Stimulated activated CD4-positive, alpha-beta T cell treated with anti-CD3 and anti-CD28 coated beads, TNF-alpha, amount 100 ng/mL, for 48 hours (primary cell): ENCODE data around the gene XCL2.
"Not testable (repeated sequence)": the region's sequence is repeated elsewhere in the genome, so short reads cannot be mapped to it uniquely, and the experiment has no call there.

Experiments used
- DNase-seq, 3 donors: peaks; one replicate each; pipeline ENCODE4 v3.0.0-alpha.2; 2020; ENCODE audit warnings: low read depth in 3 of 3

XCL2 gene

DNA sequence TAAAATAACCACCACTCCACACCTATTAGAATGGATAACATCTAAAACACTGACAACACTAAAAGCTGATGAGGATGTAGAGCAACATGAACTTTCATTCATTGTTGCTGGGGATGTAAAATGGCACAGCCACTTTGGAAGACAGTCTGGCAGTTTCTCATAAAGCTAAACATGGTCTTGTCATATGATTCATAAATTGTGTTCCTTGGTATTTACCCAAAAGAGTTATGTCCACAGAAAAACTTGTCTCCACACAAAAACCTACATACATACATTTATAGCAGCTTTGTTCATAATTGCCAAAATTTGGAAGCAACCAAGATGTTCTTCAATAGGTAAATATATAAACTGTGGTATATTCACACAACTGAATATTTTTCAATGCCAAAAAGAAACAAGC lies 16.6 kb upstream of the XCL2 start:
- no peak for DNase-seq

DNA sequence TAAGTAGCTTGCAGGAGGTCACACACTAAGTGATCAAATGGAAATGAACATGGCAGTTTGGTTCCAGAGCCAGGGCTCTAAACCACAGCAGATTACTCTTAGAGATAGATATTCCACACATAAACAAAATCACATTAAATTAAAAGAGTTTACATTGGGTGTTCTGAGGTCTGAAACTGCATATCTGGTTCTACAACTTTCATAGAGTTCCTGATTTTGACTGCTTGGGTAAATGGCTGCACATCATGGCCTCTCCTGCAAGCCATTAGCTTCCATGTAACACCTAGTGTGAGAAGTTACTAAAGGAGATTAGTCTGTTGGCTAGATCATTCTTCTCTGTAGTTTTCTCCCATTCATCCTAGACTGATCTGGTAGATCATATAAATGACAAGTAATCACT lies 12.8 kb upstream of the XCL2 start:
- no peak for DNase-seq

DNA sequence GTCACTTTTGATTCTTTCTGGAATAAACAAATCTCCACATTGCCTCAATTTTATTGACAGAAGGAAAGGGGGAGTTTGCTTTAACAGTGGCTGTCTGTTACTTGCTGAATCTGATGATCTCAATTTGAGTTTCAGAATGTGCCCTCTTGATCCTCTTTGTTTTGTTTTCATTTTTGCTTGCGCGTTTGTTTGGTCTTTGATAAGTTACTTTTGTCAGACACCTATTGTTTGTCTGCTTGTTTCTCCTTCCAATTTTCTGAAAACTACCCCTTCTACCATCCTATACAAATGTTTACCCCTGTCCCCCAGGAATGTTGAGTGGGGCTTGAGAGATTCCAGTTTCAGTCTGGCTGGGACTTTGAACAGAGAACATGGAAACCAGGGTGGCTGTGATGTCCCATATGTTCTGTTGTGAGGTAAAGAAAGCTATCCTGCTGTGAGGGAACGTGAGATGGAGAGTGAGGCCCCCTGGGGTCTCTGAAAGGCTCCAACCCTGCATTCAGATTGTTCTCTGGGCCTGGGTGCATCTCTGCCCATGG lies 11.8 kb upstream of the XCL2 start:
- no peak for DNase-seq

DNA sequence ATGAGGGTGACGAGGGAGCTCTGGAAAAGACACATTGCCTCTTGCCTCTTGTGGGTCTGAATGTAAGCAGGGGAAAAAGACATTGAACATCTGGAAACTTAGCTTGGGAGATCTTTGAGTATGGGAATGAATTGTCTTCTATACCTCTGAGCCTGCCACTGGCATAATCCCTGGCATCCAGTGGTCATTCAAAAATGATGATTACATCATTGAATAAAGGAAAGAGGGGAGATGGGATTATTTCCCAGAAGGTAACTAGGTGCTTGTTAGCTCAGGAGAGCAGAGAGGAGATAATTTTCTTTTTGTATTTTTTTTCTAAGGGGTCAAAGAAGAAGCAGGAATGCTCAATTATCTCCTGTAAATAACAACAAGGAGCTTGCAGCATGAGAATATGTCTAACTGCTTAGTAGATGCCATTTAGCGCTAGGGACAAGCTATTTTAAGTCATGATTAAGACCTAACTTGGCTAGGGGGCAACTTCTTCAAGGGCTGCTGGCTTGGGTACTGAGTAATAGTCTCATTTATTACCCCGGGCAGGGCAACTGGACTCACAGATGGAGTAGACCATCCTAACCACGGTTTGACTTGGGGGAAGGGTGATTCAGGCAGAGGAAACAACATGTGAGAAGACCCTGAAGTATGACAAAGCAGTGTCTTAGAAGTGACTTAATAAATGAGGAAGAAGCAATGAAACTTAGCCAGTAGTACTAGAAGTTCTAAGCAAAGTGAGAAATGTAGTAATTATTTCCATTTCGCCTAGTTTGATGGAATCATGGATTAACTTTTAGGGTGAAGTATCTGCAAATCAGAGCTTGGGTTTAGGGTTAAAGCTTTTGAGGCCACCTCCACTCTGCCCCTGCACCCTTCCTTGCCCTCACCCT lies 11.0 kb upstream of the XCL2 start:
- DNase-seq = no peak

DNA sequence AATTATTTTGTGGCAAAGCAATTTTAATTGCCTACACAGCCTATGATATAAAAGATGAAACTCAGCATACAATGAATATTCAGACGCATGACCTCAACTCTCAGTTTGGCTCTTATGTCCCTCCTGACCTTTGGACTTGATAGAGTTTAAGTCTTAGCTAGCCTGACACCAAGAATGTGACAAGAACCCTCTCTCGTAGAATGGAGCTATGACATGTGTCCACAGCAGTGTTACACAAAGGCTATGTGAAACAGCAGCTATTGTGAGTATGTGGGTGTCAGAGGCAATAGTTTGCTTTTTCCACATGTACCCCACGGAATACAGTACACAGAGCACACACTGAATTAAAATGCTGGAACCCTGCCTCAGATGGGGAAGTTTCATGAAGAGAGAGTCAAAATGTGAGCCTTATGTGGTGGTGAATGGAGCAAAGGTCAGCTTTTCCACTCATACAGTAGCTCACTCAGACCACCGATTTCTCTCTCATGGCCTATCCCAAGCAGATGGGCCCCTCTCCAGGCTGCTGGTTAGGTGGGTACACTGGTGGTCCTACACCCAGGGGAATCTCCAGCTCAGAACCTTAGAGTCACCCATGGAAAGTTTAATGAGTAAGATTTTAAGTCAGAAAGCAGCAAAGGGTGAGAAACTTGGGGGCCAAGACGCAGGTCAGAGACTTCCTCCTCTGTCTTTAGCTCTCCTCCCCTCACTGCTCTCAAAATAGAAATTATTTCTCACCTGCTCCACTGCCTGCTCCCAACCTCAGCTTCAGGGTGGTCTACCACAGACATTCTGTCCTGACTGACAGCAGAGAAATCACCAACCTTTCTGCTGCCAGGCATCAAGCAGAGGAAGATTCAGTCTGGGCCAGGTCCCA lies 10.1 kb upstream of the XCL2 start:
- no peak for DNase-seq

DNA sequence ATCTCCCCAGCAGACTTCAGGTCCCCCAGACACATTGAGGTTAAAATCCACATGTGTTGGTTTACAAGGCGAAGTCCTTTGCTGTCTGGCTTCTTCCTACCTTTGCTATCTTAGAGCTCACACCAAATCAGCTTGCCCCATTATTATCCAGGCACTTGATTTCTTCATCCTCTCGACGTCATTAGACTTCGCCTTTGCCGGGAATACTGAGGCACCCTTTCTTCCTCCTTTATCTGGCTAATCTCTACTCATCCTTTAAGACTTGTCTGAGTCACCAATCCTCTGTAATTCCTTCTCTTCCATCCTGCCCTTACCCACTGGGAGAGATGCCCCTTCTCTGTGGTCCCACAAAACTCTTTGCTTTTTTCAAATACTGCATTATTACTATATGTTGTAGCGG lies 9.2 kb upstream of the XCL2 start:
- DNase-seq = no peak

DNA sequence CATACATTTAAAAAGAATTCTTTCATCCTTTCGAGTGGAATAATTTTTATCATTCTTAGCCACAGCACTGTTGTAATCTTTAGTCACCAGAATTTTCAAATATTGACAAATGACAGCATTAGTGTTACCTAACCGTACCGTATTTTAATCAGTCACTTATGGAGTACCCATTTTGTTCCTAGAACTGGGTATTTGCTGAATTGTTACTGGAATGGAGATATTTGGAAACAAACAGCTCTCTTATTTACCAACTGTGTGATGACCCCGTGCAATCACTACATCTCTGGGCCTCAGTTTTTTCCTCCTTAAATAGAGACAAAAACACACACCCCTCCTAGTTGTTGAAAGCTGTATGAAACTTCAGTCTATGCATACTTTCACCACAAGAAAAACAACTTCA lies 7.9 kb upstream of the XCL2 start:
- DNase-seq = no peak

DNA sequence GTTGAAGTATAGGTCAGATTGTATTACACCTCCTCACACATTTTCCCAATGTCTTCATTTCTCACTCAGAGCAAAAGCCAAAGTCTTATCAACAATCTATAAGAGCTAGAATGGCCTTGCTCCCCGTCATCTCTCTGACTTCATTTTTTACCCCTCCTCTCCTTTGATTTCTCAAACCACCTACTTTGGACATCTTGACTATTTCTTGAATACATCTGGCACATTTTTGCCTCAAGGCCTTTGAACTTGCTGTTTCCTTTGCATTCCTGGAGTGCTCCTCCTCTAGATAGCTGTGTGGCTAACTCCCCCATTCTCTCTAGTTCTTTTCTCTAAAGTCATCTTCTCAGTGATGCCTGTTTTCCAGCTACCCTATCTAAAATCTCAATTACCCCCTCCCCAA lies 7.2 kb upstream of the XCL2 start:
- no peak for DNase-seq

DNA sequence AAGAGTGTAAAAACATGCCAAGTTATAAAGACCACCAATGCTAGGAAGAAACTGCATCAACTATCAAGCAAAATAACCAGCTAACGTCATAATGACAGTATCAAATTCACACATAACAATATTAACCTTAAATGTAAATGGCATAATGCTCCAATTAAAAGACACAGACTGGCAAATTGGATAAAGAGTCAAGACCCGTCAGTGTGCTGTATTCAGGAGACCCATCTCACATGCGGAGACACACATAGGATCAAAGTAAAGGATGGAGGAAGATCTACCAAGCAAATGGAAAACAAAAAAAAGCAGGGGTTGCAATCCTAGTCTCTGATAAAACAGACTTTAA lies 2.7 kb upstream of the XCL2 start:
- DNase-seq = not testable (repeated sequence)

DNA sequence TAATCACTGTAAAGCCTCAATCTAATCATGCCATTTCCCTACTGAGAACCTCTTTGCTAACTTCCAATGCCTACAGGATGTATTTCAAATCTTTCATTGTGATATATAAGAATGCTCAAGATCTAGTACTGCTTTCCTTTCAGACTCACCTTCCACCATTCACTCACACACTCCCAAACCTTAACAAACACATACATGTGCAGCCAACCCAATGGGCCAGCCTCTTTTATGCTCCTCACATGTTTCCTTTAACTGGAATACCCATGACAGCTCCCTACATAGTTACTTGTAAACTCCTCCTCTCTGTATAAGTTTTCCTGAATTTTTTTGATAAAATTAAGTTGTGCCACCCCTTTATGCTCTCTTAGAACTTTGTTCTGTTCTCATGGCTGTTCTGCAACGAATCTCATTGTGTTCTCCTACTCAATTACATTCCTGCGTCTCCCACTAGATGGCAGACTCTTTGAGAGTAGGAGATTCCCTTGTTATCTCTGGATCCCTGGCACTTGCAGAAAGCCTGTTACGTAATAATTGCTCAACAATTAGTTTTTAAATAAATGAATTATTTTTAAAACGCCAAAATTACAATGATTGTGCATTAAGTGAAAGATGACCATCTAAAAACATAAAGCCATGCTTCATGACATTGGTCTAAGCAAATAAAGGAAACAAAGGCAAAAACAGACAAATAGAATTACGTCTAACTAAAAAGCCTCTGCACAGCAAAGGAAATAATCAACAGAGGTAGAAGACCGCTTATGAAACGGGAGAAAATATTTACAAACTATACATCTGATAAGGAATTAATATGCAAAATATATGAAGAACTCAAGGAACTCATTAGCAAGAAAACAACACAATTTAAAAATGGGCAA lies 2.1 kb upstream of the XCL2 start:
- DNase-seq = not testable (repeated sequence)

DNA sequence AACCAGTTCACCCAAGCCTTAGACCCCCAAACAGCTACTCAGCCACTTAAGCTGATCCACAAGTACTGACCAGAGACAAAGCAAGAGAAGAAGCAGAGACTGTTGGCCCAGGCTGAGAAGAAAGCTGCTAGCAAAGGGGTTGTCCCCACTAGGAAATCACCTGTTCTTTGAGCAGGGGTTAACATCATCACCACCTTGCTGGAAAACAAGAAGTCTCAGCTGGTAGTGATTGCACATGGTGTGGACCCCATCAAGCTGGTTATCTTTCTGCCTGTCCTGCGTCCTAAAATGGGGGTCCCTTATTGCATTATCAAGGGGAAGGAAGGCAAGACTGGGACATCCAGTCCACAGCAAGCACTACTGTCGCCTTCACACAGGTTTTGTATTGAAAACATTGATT lies 819 bp downstream of the XCL2 start:
- not testable (repeated sequence) for DNase-seq

DNA sequence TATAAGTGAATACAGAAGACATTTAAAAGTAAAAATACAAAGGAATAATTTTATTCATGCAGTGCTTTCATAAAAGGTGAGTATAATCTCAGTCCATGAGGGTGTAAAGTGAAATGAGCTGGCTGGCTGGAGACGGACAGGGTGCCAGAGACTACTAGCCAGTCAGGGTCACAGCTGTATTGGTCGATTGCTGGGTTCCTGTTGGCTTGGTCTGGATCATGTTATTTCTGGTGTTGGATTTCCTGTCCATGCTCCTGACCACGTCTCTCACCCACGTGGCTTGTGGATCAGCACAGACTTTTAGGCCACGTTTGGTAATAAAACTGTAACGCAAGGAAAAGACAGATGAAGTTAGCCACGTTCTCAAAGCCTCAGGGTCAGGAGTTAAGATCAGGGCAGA lies 3.0 kb downstream of the XCL2 start:
- not testable (repeated sequence) for DNase-seq

DNA sequence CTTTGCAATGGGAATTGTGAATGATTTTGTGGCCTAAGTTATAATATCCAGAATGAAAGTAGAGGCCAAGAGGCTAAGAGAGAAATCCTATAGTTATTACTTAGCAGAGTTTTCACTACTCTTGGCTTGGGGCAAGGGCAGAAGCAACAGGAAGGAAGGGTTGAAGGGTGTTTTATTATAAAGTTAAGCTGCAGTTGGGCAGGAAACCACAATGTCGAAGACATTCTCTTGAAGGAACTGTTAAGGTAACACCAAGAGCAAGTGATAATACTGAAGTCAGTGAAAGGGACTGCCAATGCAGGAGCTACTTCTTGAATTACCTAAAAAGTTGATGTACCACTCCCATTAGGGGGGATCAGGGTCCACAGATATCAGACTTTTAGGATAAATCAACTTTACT lies 8.3 kb downstream of the XCL2 start:
- no peak for DNase-seq

DNA sequence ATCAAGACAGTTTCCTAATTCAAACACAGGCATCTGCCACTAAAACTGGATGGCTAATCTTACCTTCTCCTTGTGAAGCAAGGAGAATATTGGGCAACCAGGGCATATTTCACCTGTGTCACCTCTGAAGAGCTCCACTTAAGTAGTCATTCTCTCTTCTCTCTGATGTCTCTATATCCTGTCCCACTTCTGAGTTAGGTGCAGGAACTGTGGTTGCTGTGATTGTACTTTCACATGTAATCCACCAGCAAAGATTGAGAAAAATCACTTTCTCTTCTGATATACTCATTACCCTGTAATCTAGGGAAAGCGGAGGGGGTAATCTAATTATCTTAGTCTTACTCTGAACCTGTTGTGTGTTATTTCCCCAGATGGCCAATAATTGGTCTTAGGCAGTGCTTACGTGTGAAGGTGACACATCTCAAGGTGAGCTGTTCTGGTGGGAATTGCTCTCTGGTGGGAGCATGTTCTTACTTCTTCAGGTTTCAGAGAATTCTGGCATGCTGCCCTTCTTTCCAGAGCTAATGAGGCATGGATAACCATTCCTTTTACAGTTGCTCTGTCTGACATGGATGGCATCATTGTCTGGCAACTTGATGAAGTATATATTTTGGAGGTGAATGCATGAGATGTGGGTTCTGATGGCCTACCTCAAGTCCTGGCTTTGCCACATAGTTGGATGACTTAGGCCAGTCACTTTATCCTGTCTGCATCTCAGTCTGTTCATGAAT lies 12.0 kb downstream of the XCL2 start:
- no peak for DNase-seq

DNA sequence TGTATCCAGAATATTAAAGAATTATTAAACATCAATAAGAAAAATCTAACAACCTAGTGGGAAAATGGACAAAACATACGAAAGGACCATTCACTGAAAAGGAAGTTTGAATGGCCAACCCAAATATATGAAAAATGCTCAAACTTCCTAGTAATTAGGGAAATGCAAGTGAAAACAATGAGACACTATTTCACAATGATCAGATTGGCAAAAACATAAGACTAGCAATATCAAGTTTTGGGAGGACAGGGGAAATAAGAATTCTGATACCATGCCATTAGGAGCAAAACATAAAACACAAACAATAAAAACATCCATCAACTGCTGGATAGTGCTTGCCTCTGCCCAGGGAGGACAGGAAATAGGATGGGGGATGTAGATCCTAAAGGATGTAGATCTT lies 14.3 kb downstream of the XCL2 start:
- no peak for DNase-seq

DNA sequence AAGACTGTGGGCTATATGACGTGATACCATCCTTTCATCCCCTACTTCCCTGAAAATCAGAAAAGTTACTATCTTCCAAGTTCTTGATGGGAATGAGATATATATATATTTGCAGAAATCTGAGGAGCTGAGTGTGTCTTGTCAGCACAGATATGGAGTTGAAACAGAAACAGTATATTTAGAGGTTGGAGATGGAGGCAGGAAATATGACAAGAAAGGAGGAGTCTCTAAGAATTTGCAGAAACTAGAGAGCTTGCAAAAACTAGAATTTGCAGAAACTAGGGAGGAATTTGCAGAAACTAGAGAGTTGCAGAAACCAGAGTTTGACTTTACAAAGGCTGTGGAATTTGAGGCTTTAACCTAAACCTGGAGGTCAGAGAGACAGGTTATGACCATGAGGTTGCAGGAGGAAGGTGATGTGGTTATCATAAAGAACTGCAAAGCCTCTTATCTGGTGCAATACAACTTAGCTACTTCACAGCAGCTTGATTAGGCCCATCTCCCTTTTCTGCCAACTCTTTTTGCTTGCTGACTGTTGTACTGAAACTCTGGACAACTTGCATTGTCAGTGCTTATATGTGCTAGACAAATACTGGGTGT lies 22.3 kb downstream of the XCL2 start:
- no peak for DNase-seq

DNA sequence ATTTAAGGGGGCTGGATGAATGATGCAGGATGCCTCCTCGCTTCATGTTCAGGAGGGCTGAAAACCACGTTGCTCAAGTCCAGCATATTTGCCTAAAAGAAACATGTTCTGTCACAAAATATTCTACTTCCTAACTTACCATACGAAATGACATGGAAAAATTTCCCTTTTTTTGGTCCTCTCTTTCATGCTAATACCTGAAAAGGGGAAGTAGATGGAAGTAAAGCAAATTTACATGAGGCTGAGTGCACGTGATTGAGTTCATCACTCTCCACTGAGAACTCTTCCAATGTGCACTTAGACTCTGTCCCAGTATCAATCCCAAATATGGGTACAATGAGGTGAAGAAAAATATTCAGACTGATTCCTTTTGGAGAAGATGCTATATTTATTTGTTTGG lies 23.0 kb downstream of the XCL2 start:
- no peak for DNase-seq

DNA sequence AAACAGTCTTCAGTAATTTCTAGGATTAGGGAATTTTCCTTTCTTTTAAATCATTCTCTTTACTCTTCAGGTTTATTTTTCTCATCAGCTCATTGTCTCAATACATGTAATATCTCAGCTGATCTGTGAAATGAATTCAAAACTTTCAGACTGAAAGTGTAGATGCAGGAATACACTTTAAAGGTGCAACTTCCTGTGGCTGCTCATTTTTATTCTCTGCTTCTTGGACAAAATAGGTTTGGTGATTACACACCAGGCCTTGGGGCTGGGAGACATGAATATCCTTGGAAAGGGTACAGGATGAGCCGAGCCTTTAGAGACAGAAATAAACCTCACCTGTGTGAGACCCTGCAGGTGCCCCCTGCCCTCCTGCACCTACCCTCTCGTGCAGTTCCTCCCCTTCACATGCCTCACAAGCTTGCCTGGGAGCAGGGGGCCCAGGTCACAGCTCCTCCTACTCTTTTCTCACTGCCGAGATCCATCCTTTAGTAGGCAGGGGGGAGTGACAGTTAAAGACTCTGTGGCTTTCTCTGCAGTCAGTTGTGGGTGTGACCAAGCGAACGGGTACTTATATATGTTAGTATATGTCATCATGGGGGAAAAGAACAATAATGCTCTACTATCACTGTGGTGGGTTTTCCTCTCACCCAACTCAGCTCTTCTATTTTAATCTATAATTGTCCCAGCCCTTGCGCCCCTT lies 23.6 kb downstream of the XCL2 start:
- peak in 1 of 3 donors; percentile 21 for DNase-seq

DNA sequence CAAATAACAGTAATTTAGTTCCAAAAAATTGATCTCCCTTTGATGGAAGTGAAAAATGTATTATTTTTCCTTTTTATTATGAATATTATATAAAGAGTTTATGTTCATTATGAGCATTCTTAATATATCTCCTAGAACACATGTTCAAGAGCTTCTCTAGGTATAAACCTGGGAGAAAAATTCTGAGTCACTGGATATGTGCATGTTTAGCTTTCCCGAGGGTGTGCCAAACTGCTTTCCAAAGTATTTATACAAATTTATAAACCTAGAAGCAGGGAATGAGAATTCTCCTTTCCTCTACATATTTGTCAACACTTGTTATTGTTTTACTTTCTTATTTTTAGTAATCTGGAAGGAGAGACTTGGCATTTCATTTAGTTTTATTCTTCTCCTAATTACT lies 25.0 kb downstream of the XCL2 start:
- DNase-seq = no peak

DNA sequence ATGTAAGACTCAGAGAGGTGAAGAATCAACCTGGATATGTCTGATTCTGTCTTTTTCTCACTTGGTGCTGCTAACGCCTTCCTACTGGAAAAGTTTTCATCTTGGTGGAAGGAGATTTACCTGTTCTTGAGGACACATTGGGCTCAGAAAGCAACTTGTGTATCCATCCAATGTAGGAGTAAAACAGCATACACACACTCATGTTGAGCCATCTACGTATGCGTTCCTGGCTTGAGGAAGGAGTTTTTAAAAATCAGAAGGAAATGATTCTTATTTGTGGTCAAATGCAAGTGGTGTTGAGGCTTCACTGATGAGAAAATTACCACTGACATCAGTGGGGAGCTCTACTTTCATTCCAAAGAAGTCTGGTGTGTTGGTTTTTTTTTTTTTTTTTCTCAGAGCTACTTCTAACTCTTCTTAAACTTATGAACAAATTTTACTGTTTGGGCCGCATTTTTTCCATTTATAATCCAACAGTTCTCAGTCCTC lies 25.6 kb downstream of the XCL2 start:
- no peak for DNase-seq
